Measurements from ENCODE around the gene HTR3B.
"Not testable (repeated sequence)": the region's sequence is repeated elsewhere in the genome, so short reads cannot be mapped to it uniquely, and the experiment has no call there.

Gene HTR3B

DNA sequence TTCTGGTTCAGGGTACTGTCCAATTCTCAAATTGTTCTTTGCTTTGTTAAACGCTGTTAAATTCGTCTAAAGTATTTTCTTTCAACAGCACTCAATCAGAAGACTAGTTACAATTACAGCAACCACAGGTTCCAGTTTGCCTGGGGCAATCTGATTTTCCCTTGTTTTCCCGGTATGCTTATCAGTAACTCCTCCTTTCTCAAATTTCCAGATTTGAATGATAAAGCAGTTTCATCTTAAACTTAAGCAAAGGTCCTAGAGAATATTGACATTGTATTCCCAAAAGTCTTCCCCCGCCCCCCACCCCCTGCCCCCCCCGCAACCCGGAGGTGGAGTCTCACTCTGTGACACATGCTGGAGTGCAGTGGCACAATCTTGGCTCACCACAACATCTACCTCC, 18.7 kb upstream of the HTR3B start:
- DNase-seq, result no peak

DNA sequence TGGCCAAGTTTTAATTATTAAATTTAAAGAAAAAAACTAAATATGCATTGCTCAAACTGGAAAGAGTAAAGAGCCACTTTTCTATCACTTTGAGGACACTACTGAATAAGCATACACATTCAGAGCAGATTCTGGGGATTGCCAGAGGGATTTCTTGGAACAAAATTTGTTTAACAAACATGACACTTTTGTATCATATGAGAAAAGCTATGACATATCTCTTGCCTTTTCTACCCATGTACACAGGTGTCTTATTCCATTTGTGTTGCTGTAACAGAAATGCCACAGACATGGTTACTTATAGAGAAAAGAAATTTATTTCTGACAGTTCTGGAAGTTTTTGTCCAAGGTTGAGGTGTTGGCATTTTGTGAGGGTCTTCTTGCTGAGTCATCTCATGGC, 15.7 kb upstream of the HTR3B start:
- no peak for DNase-seq

DNA sequence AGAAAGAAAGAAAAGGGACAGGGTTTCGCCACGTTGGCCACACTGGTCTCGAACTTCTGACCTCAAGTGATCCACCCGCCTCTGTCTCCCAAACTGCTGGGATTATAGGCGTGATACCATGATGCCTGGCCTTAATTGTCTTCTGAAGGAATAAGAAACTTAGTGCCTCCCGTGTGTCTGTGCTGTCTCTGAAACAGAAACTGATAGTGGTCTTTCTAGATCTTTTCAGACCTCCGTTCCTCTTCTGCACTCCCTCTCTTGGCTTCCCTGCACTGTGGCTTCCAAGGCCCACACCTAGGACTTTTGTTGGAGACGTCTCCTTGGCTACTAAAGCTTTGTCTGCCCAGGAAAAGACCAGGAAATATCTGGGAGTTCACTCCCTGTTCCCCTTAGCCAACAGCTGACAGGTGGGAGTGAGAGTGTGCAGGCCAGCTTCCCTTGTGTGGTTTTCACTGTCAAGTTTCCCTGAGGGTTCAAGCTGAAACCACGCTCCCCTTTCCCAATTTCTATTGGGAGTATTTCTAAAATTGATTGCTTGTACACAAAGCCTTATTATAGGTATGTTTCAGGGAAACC, 10.1 kb upstream of the HTR3B start:
- DNase-seq, result no peak

DNA sequence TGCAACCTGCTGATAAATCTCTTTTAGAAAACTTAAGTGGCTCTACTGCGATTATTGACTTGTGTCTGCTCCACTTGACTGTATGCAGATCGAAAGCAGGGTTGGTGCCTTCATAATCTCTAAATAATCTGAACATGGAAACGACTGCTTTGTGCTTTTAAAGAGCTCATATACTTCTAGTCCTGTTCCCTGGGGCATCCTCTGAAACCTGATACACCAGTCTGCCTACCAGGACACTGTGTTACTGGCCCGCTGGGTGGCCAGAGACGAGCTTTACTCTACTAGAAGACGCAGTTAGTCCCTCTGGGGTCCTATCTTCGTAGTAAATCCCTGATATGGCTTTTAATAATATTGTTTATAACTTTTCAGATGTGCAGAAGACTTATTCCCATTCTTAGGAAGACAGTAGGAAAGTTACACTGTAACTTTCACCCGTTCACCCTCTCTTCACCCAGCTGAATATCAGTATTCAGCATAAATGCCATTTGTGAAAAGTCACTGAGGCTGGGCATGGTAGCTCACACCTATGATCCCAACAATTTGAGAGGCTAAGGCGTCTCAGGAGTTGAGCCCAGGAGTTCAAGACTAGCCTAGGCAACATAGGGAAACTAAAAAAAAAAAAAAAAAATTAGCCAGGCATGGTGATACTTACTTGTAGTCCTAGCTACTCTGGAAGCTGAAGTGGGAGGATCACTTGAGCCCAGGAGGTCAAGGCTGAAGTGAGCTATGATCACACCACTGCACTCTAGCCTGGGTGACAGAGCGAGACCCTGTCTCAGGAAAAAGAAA, 9.0 kb upstream of the HTR3B start:
- DNase-seq, result no peak

DNA sequence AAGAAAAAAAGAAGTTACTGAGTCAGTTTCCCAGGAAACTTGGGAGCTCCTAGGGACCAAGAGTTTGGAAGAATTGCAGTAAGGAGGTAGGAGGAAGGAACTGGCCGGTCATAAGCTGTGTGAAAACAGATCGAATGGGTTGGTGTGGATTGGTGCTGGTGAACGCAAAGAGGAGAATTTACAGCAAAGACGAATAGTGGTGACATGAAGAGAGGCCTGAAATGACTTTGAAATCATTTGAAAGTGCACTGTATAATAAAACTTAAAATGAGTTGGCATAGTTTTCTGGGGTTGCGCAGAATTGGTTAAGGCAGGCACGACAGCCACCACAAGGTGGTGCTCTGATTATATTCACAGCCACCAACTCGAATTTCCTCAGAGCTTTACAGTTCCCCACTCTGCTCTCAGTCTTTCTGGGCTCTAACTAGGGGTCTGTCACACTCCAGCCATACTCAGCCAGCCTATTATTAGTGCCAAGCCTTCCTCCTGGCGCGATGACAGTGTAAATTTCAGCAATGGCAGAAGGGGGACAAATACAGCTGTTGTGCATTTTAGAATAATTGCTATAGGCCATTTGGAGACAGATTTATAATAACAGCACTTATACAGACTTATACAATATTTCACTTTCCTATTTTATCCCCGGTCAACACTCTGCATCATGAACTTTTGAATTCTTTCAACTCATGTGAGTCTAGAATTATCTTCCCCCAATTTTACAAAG, 8.3 kb upstream of the HTR3B start:
- DNase-seq, result peak; percentile 47

DNA sequence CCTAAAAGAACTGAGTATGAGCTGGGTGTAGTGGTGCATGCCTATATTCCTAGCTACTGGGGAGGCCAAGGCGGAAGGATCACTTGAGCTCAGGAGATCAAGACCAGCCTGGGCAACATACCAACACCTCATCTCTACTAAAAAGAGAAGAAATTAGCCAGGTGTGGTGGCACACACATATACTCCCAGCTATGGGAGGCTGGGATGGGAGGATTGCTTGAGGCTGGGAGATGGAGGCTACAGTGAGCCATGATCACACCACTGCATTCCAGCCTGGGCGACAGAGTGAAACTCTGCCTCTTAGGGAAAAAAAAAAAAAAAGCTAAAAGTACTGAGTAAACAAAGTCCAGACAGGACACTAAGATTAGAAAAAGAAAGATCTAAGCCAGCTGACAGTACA, 3.5 kb upstream of the HTR3B start:
- DNase-seq, result no peak

DNA sequence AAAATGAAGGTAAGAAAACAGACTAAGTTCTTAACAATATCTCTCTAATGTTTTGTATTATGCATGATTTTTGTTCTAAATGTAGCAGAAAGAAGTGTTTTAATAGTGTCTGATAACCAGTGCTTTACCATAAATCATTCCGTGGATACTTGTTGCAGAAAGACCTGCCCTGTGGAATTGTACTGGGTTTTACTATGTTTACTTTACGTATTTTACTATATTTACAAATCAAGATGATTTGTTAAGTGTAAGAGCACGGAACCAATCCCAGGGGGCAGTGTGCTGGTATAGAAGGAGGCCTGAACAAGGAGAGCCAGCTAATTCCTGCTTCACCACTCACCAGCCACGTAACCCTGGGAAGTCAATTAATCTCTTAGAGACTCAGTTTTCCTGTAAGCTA, 1.4 kb downstream of the HTR3B start:
- no peak for DNase-seq

DNA sequence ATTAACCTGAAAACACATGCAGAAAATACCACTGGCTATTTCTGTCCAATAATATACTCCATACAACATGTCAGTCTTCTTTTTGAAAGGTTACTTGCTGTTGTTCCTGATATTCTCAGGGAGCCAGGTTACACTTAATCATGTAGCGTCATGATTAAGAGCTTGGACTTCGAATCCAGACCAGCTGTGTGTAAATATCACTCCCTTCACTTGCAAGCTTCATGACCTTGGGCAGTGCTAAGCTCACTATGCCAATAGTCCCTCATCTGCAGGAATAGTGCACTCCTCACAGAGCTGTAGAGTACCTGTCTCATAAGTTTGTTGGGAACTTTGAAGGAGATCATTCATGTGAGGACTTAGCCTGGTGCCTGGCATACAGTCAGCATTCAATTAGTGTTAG, 1.9 kb downstream of the HTR3B start:
- no peak for DNase-seq

DNA sequence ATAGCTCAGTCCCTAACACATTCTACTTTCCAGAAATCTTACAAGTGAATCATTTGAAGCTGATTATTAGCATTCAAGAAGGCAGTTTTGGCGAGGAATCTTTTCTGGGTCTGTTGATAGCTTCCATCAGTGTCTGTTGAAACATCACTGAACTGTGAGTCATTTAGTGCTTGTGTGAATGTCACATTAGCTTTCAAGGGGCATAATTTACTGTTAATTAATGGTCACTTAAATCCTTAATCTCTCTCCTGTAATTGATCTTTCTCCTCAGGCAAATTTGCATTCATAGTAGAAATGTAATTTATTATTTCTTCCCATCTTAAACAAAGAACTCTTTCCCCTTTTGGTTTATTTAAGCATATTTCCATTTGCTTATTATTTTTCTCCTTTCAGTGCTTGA, 2.6 kb downstream of the HTR3B start:
- no peak for DNase-seq

DNA sequence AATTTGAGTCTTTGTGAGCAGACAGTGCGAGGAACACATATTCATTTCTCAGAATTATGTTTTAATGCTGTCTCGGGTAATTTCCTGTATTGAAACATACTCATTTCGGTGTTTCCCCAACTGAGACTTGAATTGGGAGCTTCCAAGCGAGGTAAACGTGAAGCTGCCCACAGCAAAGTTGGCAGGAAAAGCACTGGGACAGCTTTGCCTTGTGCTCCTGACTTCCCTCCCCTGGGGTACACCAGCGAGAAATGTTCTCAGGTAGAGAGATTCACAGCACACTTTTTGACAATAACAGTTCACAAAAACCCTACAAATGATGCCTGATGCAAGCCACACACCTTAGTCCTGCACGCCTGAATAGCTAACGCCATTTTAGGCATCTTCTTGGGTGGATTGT, 3.1 kb downstream of the HTR3B start:
- no peak for DNase-seq

DNA sequence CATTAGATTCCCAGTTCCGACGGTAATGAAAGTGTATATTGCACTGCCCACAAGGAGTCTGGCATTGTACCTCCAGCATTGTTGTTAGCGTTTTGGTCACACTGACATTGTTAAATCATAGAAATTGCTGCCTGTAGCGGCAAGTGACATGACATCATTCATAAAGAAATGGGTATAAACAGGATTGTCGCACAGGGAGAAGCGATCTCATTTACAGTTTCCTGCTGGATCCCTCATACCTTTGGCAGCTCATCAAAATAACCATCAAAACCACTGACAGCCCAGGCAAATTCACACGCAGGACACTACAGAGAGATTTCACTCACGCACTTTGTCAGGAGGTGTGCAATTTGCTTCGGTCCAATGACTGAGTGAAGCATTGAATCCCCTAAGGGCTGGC, 3.5 kb downstream of the HTR3B start:
- no peak for DNase-seq

DNA sequence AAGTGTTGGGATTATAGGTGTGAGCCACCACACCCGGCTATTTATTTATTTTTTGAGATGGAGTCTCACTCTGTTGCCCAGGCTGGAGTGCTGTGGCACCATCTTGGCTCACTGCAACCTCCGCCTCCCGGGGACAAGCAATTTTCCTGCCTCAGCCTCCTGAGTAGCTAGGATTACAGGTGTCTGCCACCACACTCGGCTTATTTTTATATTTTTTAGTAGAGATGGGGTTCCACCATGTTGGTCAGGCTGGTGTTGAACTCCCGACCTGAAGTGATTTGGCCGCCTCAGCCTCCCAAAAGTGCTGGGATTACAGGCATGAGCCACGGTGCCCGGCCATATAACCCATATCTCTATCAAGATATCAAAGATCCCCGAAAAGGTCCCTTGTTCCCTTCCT, 6.9 kb downstream of the HTR3B start:
- not testable (repeated sequence) for DNase-seq

DNA sequence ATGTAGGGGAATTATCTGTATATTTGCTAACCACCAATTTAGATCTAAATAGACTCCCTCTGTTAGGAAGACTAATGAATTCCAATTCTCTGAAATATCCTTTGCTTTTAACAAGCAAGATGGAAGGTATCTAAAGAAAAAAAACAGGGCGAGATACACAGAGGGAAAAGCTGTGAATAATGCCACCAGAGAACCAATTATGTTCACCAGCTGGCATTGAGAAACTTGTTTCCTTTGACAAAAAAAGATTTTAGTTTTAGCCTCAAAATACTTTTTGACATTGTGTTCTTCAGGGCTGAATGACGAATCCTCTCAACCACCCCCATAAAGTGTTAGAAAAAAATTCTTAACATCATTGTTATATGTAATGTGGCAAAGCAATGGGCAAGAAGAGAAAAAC, 19.0 kb downstream of the HTR3B start:
- no peak for DNase-seq

DNA sequence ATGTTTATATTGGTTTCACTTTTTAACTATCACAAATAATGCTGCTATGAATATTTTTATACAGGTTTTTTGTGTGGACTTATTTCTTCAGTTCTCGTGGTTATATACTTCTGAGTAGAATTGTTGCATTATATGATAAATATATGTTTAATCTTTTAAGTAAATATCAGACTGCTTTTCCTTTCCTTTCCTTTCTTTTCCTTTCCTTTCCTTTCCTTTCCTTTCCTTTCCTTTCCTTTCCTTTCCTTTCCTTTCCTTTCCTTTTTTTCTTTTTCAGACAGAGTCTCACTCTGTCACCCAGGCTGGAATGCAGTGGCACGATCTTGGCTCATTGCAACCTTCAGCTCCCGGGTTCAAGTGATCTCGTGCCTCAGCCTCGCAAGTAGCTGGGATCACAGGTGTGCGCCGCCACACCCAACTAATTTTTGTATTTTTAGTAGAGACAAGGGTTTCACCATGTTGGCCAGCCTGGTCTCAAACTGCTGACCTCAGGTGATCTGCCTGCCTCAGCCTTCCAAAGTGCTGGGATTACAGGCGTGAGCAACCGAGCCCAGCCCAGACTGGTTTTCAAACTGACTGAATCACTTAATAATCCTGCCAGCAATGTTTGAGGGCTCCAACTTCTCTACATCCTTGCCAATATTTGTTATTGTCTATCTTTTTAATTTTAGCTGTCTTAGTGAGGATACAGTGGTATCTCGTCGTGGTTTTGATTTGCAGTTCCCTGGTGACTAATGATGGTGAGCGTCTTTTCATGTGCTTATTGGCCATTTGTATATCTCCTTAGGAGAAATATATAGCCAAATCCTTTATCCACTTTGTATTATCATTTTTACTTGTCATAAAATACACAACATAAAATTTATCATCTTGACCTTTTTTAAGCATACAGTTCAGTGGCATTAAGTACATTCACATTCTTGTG, 21.9 kb downstream of the HTR3B start:
- DNase-seq, result no peak

DNA sequence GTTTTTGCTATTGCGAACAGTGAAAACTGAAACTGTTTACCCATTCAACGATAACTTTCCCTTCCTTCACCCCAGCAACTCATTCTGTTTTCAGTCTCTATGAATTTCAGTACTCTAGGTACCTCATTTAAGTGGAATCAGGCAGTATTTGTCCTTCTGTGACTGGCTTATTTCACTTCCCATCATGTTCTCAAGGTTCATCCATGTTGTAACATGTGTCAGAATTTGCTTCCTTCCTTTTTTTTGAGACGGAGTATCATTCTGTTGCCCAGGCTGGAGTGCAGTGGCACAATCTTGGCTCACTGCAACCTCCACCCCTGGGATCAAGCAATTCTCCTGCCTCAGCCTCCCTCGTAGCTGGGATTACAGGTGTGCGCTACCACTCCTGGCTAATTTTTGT, 23.7 kb downstream of the HTR3B start:
- DNase-seq, result no peak

DNA sequence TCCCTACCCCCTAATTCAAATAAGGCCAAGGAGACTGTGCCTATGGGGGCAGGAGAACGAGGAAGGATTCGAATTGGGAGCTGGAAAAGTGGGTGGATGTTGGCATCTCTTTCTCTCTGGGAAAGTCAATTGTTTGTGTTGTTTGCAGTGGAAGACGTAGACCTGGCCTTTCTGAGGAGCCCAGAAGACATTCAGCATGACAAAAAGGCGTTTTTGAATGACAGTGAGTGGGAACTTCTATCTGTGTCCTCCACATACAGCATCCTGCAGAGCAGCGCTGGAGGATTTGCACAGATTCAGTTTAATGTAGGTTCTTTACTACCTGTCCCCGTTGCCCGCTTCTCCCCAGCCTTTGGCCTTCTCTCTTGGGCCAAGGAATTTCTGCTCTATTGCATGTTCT, 28.2 kb downstream of the HTR3B start:
- DNase-seq, result no peak

DNA sequence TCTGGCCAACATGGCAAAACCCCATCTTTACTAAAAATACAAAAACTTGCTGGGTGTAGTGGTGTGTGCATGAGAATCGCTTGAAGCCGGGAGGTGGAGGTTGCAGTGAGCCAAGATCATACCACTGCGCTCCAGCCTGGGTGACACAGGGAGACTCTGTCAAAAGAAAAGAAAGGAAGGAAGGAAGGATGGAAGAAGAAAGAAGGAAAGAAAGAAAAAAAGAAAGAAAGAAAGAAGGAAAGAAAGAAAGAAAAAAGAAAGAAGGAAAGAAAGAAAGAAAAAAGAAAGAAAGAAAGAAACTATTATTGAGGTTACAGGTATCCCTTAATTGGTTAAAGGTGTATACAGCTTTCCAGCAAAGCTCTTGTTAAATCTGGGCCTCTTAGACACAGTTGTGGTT, 29.6 kb downstream of the HTR3B start:
- not testable (repeated sequence) for DNase-seq

DNA sequence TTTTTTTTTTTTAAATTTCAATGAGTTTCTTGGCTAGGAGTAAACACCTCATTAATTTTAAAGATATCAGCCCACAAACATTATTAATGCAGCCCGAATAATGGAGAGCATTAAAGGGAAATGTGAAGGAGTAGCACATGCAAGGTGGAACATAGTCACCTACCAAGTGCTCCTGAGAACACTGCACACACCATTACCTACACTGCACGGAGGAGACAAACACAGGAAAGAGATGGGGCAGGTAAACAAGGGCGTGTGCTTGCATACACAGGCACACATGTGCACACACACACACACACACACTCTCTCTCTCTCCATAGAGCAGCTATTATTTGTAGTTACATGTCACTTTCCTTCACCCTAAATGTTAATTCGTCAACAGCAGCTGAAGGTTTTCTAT, 30.2 kb downstream of the HTR3B start:
- no peak for DNase-seq

DNA sequence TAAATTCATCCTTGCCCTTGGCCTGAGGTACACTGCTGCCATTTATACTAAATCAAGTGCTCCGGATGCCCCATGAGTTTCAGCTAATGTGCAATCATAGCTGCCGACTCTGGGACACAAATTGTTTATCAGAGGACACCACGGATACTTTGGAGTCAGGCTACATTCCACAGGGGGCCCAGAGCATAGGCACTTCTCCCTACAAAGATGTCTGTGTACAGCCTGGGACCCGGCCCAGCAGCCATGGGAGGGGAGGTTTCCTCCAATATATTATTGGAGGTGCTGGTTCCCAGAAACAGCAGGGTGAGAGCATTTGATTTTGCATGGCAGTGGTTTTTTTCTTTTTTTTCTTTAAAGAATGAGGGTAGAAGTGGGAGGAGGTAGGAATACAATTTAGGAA, 31.3 kb downstream of the HTR3B start:
- DNase-seq, result no peak

DNA sequence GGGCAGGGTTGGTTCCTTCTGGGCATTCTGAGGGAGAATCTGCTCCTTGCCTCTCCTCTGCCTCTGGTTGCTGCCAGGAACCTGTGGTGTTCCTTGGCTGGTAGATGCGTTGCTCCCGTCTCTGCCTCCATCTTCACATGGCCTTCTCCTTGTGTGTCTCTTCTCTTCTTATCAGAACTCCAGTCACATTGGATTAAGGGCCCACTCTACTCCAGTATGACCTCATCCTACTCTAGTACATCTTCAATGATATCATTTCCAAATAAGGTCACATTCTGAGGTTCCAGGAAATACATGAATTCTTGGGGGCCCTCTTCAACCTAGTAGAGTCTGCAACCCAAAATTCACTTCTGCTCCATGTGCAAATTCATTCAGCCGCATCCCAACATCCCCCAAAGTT, 33.3 kb downstream of the HTR3B start:
- no peak for DNase-seq

DNA sequence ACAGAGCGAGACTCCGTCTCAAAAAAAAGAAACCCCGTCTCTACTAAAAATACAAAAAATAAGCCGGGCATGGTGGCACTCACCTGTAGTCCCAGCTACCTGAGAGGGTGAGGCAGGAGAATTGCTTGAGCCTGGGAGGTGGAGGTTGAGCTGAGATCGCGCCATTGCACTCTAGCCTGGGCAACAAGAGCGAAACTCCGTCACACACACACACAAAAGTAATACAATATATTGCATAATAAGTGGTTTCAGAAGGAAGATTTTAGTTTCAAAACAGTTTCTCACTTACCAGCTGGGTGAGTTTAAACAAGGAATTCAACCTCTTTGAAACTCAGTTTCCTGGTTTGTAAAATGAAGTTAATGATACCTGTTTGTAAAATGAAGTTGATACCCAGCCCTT, 37.7 kb downstream of the HTR3B start:
- DNase-seq, result no peak

DNA sequence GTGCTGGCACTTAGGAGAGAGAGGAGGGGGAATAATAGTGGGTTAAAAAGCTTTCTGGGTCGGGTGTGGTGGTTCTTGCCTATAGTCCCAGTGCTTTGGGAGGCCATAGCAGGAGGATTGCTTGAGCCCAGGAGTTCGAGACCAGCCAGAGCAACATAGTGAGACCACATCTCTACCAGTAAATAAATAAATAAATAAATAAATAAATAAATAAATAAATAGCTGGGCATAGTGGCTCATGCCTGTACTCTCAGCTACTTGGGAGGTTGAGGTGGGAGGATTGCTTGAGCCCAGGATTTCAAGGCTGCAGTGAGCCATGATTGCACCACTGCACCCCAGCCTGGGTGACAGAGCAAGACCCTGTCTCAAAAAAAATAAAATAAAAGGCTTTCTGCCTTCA, 41.6 kb downstream of the HTR3B start:
- not testable (repeated sequence) for DNase-seq

DNA sequence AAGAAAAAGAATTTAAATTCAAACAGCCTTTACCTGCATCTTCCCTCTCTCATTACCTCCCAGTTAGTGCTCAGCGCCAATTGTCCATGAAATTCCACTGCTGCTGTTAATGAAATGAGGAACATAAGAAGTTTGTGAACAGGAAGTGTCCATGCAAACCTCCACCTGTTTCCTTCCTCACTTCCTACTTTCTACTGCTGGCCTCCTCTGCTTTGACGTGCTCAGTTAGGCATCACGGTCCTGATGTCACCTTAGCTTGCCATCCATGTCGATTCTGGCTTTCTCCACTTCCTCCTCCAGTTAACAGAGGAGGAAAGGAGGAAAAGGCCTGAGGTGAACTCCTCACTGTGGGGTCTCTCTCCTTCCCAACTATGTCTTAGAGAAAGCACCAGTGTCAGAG, 43.4 kb downstream of the HTR3B start:
- DNase-seq, result no peak

Measured in CD4-positive, alpha-beta T cell treated with Interleukin-10 for 1 hour (primary cell).